Kidney epithelial cell (primary cell): ENCODE measurements around the gene MGAT1. TPM values are rescaled to one million over a fixed set of nuclear protein-coding genes. Genes with fewer than 3 reads are reported as not detected.

Experiments used
- DNase-seq: peaks from one replicate; pipeline ENCODE4 v3.0.0-alpha.2; 2010; ENCODE audit warnings: low read depth
- H3K27me3 ChIP-seq: 2 replicates; pipeline ENCODE4 v1.6.0; 2011; ENCODE audit warnings: low read length; ENCODE audit not compliant: control insufficient read depth, insufficient read depth
- H3K36me3 ChIP-seq: 2 replicates; pipeline ENCODE4 v1.5.1; 2011; ENCODE audit warnings: low read length; ENCODE audit not compliant: control insufficient read depth, insufficient read depth
- H3K4me3 ChIP-seq: 2 replicates; pipeline ENCODE4 v1.5.1; 2011; ENCODE audit warnings: low read depth, mild to moderate bottlenecking, control low read depth, low read length
- CTCF ChIP-seq: IDR thresholded peaks from 2 replicates; pipeline ENCODE4 v1.5.1; 2011; ENCODE audit warnings: mild to moderate bottlenecking, moderate library complexity, low read length, control low read depth, inconsistent platforms; ENCODE audit not compliant: insufficient read depth, poor library complexity, severe bottlenecking
- total RNA-seq: library from RNA; depleted of rRNA; stranded (reverse); fragments of >200 nt; gene quantifications from 2 replicates; pipeline ENCODE4 v1.2.3, GENCODE V29; 2015

The MGAT1 gene
- total RNA-seq, 1 donor from 2014 or later, result 95.4 TPM

GRCh38 chr5:180777475-180777874 lies 25.1 kb downstream of the MGAT1 start:
- no peaks in the 10 kb centered on the region for H3K27me3 ChIP-seq
- no peaks in the 10 kb centered on the region for H3K36me3 ChIP-seq
- TF ChIP-seq CTCF, result no peak
- no peak overlapping the region for H3K4me3 ChIP-seq
- no peak for DNase-seq

GRCh38 chr5:180776376-180776775 lies 26.2 kb downstream of the MGAT1 start:
- Histone ChIP-seq H3K4me3 (no peak overlapping the region), H3K36me3 (no peaks in the 10 kb centered on the region), H3K27me3 (no peaks in the 10 kb centered on the region)
- no peak for DNase-seq
- no peak for TF ChIP-seq CTCF

GRCh38 chr5:180775624-180776023 lies 27.0 kb downstream of the MGAT1 start:
- Histone ChIP-seq H3K27me3 (no peaks in the 10 kb centered on the region), H3K4me3 (no peak overlapping the region)
- TF ChIP-seq CTCF, result no peak

GRCh38 chr5:180771839-180772238 lies 30.8 kb downstream of the MGAT1 start:
- H3K4me3 ChIP-seq, result no peak overlapping the region
- H3K27me3 ChIP-seq, result no peaks in the 10 kb centered on the region
- no peak for TF ChIP-seq CTCF
- no peaks in the 10 kb centered on the region for H3K36me3 ChIP-seq
- no peak for DNase-seq

More at GRCh38 chr5:180775624-180776023, 27.0 kb downstream of the MGAT1 start:
- DNase-seq, result no peak
- no peaks in the 10 kb centered on the region for H3K36me3 ChIP-seq

GRCh38 chr5:180769821-180770220 lies 32.8 kb downstream of the MGAT1 start:
- TF ChIP-seq CTCF, result no peak
- Histone ChIP-seq H3K27me3 (no peaks in the 10 kb centered on the region), H3K36me3 (no peaks in the 10 kb centered on the region), H3K4me3 (no peak overlapping the region)
- DNase-seq, result no peak

- no peaks in the 10 kb centered on the region for H3K36me3 ChIP-seq
- no peaks in the 10 kb centered on the region for H3K27me3 ChIP-seq
- no peak overlapping the region for H3K4me3 ChIP-seq
- DNase-seq, result no peak
- no peak for TF ChIP-seq CTCF
Measured at GRCh38 chr5:180755601-180756000, 47.0 kb downstream of the MGAT1 start.
